PC-9 (cell line): ENCODE measurements around the gene KLK6.

Experiments used
- CTCF ChIP-seq: fragments of 200-600 bp; sonication (generic); conservative IDR thresholded peaks from 2 replicates; pipeline ENCODE4 v1.6.1; 2017; ENCODE audit warnings: mixed run types, antibody characterized with exemption, mild to moderate bottlenecking, moderate library complexity
- EZH2 ChIP-seq: fragments of 200-600 bp; sonication (generic); IDR thresholded peaks from 2 replicates; pipeline ENCODE4 v1.8.0; 2017; ENCODE audit warnings: antibody characterized with exemption, low read depth

- TF ChIP-seq CTCF: no peak
- no peak for TF ChIP-seq EZH2
Observed at GRCh38 chr19:50963381-50963780, 6.0 kb downstream of the KLK6 start.
